ENCODE measurements around the gene CTNS. TPM values are rescaled to one million over a fixed set of nuclear protein-coding genes. Genes with fewer than 3 reads are reported as not detected.
A peak's percentile ranks its signal among the peaks of the same experiment; 100 is the strongest.

Gene CTNS
- total and polyA plus RNA-seq, 2 of the 13 experiments (the other 11 are each of a cell fraction or from before 2014, with no cell fraction given): 9.5 to 13.7 TPM

GRCh38 chr17:3643889-3644349, 7.4 kb downstream of the CTNS start:
- WGBS (ENCODE audit: low lambda C conversion rate): 100% methylated on average over 4 of the region's 4 CpGs
- TF ChIP-seq ZNF768 (CRISPR knock-in tag; IDR thresholded peaks at IDR 0.05): peak; percentile 47; the same call in 1 of the 2 replicates
- no peak for TF ChIP-seq XRCC5 (optimal IDR thresholded peaks at IDR 0.05; ENCODE audit: low read length)
- no peak overlapping the region for H3K27ac ChIP-seq (ENCODE audit: extremely low read length, insufficient read depth, low read length)
- H4K20me1 ChIP-seq (ENCODE audit: insufficient read depth, low read length): no peaks in the 10 kb centered on the region
- H3K36me3 ChIP-seq (replicated peaks in 1 of 2; ENCODE audit: control insufficient read depth in 1 of 2, insufficient read depth in 2 of 2, low read length in 2 of 2): peaks cover 3 to 12% of the 10 kb centered on the region in 2 experiments; a peak in 2 of 5 replicates
- CTCF ChIA-PET (ENCODE audit: low intra/inter-chr PET ratio, low total read pairs): no interaction called here
- intact Hi-C loops (cut with micrococcal nuclease; ENCODE audit: unreplicated experiment) (no loop called here), in situ Hi-C loops (cut with HindIII; ENCODE audit: extremely low pct_ligation_motif_present, low pct_unique_long_range_greater_than_20kb) (no loop called here)
- POLR2A ChIA-PET: interaction anchor here (2.1 kb wide), 1 partner anchor 24 kb away, joined by 6 read pairs; the partner anchor contains the start of gene TAX1BP3
- H3K4me3 ChIP-seq (replicated peaks in 1 of 3; ENCODE audit: insufficient read depth in 1 of 3, low read depth in 2 of 3, low read length in 3 of 3): no peak overlapping the region
- peaks cover 41% of the 10 kb centered on the region for H3K4me1 ChIP-seq (ENCODE audit: insufficient read depth, low read length)
- BruUV-seq (replicated peaks): no TSS peak
- H3K79me2 ChIP-seq (ENCODE audit: insufficient read depth, low read length): no peaks in the 10 kb centered on the region
- no peak for ATAC-seq
- H3K9ac ChIP-seq (ENCODE audit: insufficient read depth, low read depth, low read length): no peak overlapping the region
- H2AFZ ChIP-seq (ENCODE audit: low read length): no peak overlapping the region
- no peak for FAIRE-seq
- no peaks in the 10 kb centered on the region for H3K9me3 ChIP-seq (ENCODE audit: low read length)
- DNase-seq (ENCODE audit: low spot score): no peak
- no peaks in the 10 kb centered on the region for H3K27me3 ChIP-seq (ENCODE audit: control insufficient read depth in 1 of 2, insufficient read depth in 2 of 2, low read length in 2 of 2)
- no peak overlapping the region for H3K4me2 ChIP-seq (ENCODE audit: low read depth, low read length)

GRCh38 chr17:3645310-3645709, 8.8 kb downstream of the CTNS start:
- no peak overlapping the region for H3K9ac ChIP-seq (ENCODE audit: insufficient read depth, low read depth, low read length)
- in situ Hi-C loops (cut with HindIII; ENCODE audit: extremely low pct_ligation_motif_present, low pct_unique_long_range_greater_than_20kb) (no loop called here), intact Hi-C loops (cut with micrococcal nuclease; ENCODE audit: unreplicated experiment) (no loop called here)
- H3K36me3 ChIP-seq (replicated peaks in 1 of 2; ENCODE audit: control insufficient read depth in 1 of 2, insufficient read depth in 2 of 2, low read length in 2 of 2): peaks cover 3 to 15% of the 10 kb centered on the region in 2 experiments; a peak in 2 of 5 replicates
- H3K4me2 ChIP-seq (ENCODE audit: low read depth, low read length): no peak overlapping the region
- H4K20me1 ChIP-seq (ENCODE audit: insufficient read depth, low read length): no peaks in the 10 kb centered on the region
- no peak overlapping the region for H3K4me3 ChIP-seq (replicated peaks in 1 of 3; ENCODE audit: insufficient read depth in 1 of 3, low read depth in 2 of 3, low read length in 3 of 3)
- H2AFZ ChIP-seq (ENCODE audit: low read length): no peak overlapping the region
- no peak for TF ChIP-seq HINFP (CRISPR knock-in tag; IDR thresholded peaks at IDR 0.05; ENCODE audit: low read depth)
- no peak for TF ChIP-seq RARA (CRISPR knock-in tag; IDR thresholded peaks at IDR 0.05)
- no peak for TF ChIP-seq NFYB (CRISPR knock-in tag; IDR thresholded peaks at IDR 0.05)
- no peak for TF ChIP-seq HNRNPUL1 (IDR thresholded peaks at IDR 0.05; ENCODE audit: low read depth, low read length)
- TF ChIP-seq TBP (CRISPR knock-in tag; IDR thresholded peaks at IDR 0.05): no peak
- TF ChIP-seq DPF2 (CRISPR knock-in tag; IDR thresholded peaks at IDR 0.05; ENCODE audit: borderline replicate concordance, low read depth): no peak
- no peak for TF ChIP-seq ZNF3 (CRISPR knock-in tag; IDR thresholded peaks at IDR 0.05)
- no peak for TF ChIP-seq MTF2 (CRISPR knock-in tag; IDR thresholded peaks at IDR 0.05; ENCODE audit: borderline replicate concordance)
- TF ChIP-seq ZNF574 (CRISPR knock-in tag; IDR thresholded peaks at IDR 0.05): no peak
- no peak for TF ChIP-seq ZFP82 (CRISPR knock-in tag; IDR thresholded peaks at IDR 0.05; ENCODE audit: borderline replicate concordance)
- no peak for TF ChIP-seq ZNF24 (IDR thresholded peaks at IDR 0.05)
- TF ChIP-seq ZMYM4 (CRISPR knock-in tag; IDR thresholded peaks at IDR 0.05): no peak
- no peak for TF ChIP-seq ZFP62 (CRISPR knock-in tag; IDR thresholded peaks at IDR 0.05)
- TF ChIP-seq ZZZ3 (CRISPR knock-in tag; IDR thresholded peaks at IDR 0.05; ENCODE audit: borderline replicate concordance): no peak
- peaks cover 33% of the 10 kb centered on the region for H3K4me1 ChIP-seq (ENCODE audit: insufficient read depth, low read length)
- ATAC-seq (no peak), DNase-seq (ENCODE audit: low spot score) (no peak), FAIRE-seq (no peak)
- no peaks in the 10 kb centered on the region for H3K9me3 ChIP-seq (ENCODE audit: low read length)
- ChIA-PET POLR2A (interaction anchor here (0.7 kb wide), 1 partner anchor 33 kb away, joined by 3 read pairs; no protein-coding TSS in a partner anchor), CTCF (ENCODE audit: low intra/inter-chr PET ratio, low total read pairs) (no interaction called here)
- no peaks in the 10 kb centered on the region for H3K79me2 ChIP-seq (ENCODE audit: insufficient read depth, low read length)
- 80% methylated on average over 5 of the region's 5 CpGs for WGBS (ENCODE audit: low lambda C conversion rate)
- no peaks in the 10 kb centered on the region for H3K27me3 ChIP-seq (ENCODE audit: control insufficient read depth in 1 of 2, insufficient read depth in 2 of 2, low read length in 2 of 2)
- no TSS peak for BruUV-seq (replicated peaks)
- no peak overlapping the region for H3K27ac ChIP-seq (ENCODE audit: extremely low read length, insufficient read depth, low read length)

Measured in HepG2 (cell line).